Colonic mucosa (tissue), 4 donors: Measurements from ENCODE around the gene LRRFIP2. TPM values are rescaled to one million over a fixed set of nuclear protein-coding genes. Genes with fewer than 3 reads are reported as not detected.

Experiments used
- DNase-seq: peaks from one replicate; pipeline ENCODE4 v3.0.0-alpha.2; 2020
- H3K27ac ChIP-seq: fragments of 200-600 bp; one replicate; pipeline ENCODE4 v1.8.0; 2021
- H3K27me3 ChIP-seq: fragments of 200-600 bp; one replicate; pipeline ENCODE4 v1.8.0; 2021
- H3K36me3 ChIP-seq: fragments of 200-600 bp; one replicate; pipeline ENCODE4 v1.8.0; 2021
- H3K4me1 ChIP-seq: fragments of 200-600 bp; one replicate; pipeline ENCODE4 v1.8.0; 2021; ENCODE audit warnings: mild to moderate bottlenecking
- H3K4me3 ChIP-seq: fragments of 200-600 bp; one replicate; pipeline ENCODE4 v1.8.0; 2021
- H3K9ac ChIP-seq, 2 donors: one replicate each; pipeline ENCODE4 v1.7.0; 2013; ENCODE audit warnings: control low read depth in 2 of 2, low read depth in 2 of 2, low read length in 2 of 2
- H3K9me3 ChIP-seq: fragments of 200-600 bp; one replicate; pipeline ENCODE4 v1.8.0; 2021
- intact Hi-C: fragments of 100-400 bp; cut with DNase I; formaldehyde crosslinking; loops from one replicate; pipeline ENCODE4 v1.14.1; 2022
- total RNA-seq, 2 donors: library from RNA; stranded (reverse); fragmentation: NEBNext Ultra II Directional in 1 of 2; extraction: Animal tissue kit (Norgen Biotek cat#: 25700) in 1 of 2; gene quantifications; one replicate each; pipeline ENCODE4 v1.2.1, GENCODE V29; 2021
- TF ChIP-seq, protein P1 (sequence below): fragments of 200-600 bp; IDR thresholded peaks from one replicate; pipeline ENCODE4 v1.8.0; 2022; ENCODE audit warnings: antibody characterized with exemption, mild to moderate bottlenecking
- donor health status: healthy.
- donor health status: DM: no; HTN: no; CAD: no.
- donor health status: DM: no; HTN: no; CAD: no.

The LRRFIP2 gene
- total RNA-seq, 2 donors from 2014 or later = 87.0 to 120 TPM

DNA sequence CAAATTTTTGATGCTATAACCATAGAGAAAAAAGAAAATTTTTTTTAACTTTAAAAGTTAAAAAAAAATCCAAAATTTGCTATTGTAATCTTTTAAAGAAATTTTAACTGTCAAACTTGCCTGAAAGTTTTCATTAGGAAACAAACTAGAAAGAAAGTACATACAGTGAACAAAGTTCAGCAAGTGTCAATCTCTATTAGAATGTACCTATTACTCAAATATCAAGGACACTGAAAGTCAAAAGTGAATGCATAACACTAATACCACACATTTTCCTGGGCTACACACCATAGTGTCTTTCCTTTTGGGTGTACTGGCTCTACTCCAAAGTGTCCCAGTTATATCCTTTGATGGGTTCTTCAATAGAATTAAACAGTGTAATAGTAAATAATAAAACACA, 56.8 kb downstream of the LRRFIP2 start:
- TF ChIP-seq, protein P1, sequence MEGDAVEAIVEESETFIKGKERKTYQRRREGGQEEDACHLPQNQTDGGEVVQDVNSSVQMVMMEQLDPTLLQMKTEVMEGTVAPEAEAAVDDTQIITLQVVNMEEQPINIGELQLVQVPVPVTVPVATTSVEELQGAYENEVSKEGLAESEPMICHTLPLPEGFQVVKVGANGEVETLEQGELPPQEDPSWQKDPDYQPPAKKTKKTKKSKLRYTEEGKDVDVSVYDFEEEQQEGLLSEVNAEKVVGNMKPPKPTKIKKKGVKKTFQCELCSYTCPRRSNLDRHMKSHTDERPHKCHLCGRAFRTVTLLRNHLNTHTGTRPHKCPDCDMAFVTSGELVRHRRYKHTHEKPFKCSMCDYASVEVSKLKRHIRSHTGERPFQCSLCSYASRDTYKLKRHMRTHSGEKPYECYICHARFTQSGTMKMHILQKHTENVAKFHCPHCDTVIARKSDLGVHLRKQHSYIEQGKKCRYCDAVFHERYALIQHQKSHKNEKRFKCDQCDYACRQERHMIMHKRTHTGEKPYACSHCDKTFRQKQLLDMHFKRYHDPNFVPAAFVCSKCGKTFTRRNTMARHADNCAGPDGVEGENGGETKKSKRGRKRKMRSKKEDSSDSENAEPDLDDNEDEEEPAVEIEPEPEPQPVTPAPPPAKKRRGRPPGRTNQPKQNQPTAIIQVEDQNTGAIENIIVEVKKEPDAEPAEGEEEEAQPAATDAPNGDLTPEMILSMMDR = no peak
- Histone ChIP-seq H3K9ac (no peak overlapping the region), H3K27me3 (no peaks in the 10 kb centered on the region), H3K4me1 (no peaks in the 10 kb centered on the region), H3K4me3 (no peak overlapping the region), H3K9me3 (no peaks in the 10 kb centered on the region), H3K36me3 (no peaks in the 10 kb centered on the region), H3K27ac (no peak overlapping the region)
- no peak for DNase-seq
- intact Hi-C loops = no loop called here

- TF ChIP-seq, protein P1 = no peak
- Histone ChIP-seq H3K36me3 (no peaks in the 10 kb centered on the region), H3K27ac (no peak overlapping the region), H3K9me3 (no peaks in the 10 kb centered on the region), H3K4me1 (no peaks in the 10 kb centered on the region), H3K9ac (no peak overlapping the region), H3K4me3 (no peak overlapping the region), H3K27me3 (no peaks in the 10 kb centered on the region)
- intact Hi-C loops = no loop called here
- no peak for DNase-seq
Observed at GRCh38 chr3:37116998-37117397, 57.4 kb downstream of the LRRFIP2 start.

DNA sequence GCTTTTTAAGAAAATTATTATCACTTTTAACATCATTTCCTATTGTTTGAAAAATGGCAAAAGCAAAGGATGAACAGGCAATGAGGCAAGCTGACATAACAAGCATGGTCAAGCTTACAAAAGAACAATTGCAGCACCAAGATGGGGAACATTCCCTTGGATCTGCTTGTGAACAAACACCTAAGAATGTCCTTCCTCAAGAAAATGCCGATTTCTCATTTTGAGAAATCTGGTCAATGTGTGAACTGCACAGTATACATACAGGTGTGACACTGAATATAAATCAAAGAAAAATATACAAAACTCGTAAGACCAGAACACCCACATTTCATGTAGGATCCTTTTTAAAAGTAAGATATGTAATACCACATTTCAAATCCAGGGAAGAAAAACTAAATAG, 58.9 kb downstream of the LRRFIP2 start:
- Histone ChIP-seq H3K27me3 (no peaks in the 10 kb centered on the region), H3K36me3 (no peaks in the 10 kb centered on the region), H3K4me3 (no peak overlapping the region), H3K4me1 (no peaks in the 10 kb centered on the region), H3K9me3 (no peaks in the 10 kb centered on the region), H3K27ac (no peak overlapping the region), H3K9ac (no peak overlapping the region)
- intact Hi-C loops = no loop called here
- TF ChIP-seq, protein P1 = no peak
- no peak for DNase-seq

DNA sequence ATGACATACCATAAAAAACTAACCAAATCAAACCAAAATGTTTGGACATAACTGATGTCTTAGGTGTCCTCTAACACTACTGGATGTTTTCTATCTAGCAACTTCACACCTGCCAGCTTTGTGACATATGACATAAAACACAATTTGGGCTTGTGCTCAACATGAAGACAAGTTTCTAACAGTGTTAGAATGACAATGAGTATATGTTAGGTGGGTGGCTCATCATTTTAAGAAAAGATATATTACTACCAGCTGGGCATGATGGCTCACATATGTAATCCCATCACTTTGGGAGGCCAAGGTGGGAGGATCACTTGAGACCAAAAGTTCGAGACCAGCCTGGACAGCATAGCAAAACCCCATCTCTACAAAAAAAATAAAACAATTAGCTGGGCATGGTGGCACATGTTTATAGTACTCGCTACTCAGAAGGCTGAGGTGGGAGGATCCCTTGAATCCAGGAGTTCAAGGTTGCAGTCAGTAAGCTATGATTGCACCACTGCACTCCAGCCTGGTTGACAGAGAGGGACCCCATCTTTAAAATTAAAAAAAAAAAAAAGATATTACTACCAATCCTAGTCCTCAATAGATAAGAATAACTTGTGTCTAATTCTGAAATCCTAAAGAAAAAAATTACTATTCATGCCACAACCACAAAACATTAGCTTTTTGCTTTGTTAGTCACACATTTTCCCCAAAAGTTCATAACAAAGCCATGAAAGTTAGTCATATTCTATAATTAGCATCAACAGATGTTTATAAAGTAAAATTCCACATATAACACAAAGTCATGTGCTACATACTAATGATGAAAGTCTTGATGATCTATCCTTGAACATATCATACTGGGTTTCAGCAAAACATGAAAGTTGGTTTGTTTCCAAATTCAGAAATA, 59.9 kb downstream of the LRRFIP2 start:
- intact Hi-C loops = no loop called here
- Histone ChIP-seq H3K4me3 (no peak overlapping the region), H3K36me3 (no peaks in the 10 kb centered on the region), H3K27ac (no peak overlapping the region), H3K4me1 (no peaks in the 10 kb centered on the region), H3K27me3 (no peaks in the 10 kb centered on the region), H3K9ac (no peak overlapping the region), H3K9me3 (no peaks in the 10 kb centered on the region)
- TF ChIP-seq, protein P1 = no peak
- DNase-seq = no peak

DNA sequence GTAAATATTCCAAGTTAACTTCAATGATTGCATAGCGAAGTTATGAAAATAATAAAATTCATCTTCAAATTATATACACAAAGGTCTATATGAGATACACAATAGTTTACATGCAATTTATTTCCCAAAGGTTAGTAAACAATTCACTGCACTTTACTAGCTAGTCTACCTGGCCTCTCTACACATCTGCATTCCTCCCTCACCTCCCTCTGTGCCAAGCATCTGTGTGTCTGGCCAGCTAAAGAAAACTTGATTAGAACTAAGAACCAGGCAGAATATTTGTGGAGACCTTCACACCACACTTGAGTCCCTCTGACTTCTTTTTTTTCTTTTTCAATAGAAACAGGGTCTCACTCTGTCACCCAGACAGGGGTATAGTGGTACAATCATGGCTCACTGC, 61.4 kb downstream of the LRRFIP2 start:
- Histone ChIP-seq H3K9me3 (no peaks in the 10 kb centered on the region), H3K27me3 (no peaks in the 10 kb centered on the region), H3K27ac (no peak overlapping the region), H3K4me3 (no peak overlapping the region), H3K36me3 (no peaks in the 10 kb centered on the region), H3K4me1 (no peaks in the 10 kb centered on the region), H3K9ac (no peak overlapping the region)
- DNase-seq = no peak
- intact Hi-C loops = no loop called here
- TF ChIP-seq, protein P1 = no peak
